ENCODE results near the gene GAL3ST2.
"Not testable (repeated sequence)": the region's sequence is repeated elsewhere in the genome, so short reads cannot be mapped to it uniquely, and the experiment has no call there.

Gene GAL3ST2

DNA sequence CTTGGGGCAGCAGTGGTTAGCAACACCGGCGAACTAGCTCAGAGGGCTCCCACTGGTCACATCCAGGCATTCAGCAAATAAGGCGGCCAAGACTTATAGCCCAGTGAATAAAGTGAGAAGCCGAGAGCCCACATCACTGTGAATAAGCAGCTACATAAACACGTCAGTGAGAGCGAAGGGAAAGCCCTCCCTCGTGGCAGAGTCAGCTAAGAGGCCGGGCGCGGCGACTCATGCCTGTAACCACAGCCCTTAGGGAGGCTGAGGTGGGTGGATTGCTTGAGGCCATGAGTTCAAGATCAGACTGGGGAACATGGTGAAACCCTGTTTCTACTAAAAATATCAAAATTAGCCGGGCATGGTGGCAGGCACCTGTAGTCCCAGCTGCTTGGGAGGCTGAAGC is 37.0 kb upstream of the GAL3ST2 start:
- no peak for TF ChIP-seq CTCF (IDR thresholded peaks at IDR 0.05; ENCODE audit: extremely low read depth, insufficient read depth, missing control alignments)
- in situ Hi-C loops (cut with MboI; ENCODE audit: low pct_unique_long_range_greater_than_20kb, low sequenced_read_pairs, unreplicated experiment): no loop called here
- no peak for DNase-seq (ENCODE audit: low spot score)

DNA sequence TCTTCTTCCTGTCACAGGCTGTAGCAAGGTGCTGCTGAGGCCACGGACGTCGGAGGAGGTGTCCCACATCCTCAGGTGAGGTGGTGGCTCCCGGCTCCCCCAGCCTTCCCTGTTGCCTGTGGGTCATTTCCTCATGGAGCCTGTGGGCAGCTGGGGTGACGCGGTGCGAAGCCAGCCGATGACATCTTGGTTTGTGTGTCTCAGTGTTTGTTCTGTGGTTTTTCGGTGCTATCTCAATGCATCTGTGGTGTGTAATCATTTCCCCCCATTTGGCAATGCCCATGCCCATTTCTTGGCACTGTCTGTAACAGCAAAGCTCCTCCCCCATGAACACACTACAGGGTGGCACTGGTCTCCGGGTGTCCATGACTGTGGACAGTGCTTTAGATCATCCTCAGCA is 35.6 kb upstream of the GAL3ST2 start:
- TF ChIP-seq CTCF (IDR thresholded peaks at IDR 0.05; ENCODE audit: extremely low read depth, insufficient read depth, missing control alignments): no peak
- no peak for DNase-seq (ENCODE audit: low spot score)
- in situ Hi-C loops (cut with MboI; ENCODE audit: low pct_unique_long_range_greater_than_20kb, low sequenced_read_pairs, unreplicated experiment): no loop called here

GRCh38 chr2:241742320-241742939 is 34.2 kb upstream of the GAL3ST2 start:
- in situ Hi-C loops (cut with MboI; ENCODE audit: low pct_unique_long_range_greater_than_20kb, low sequenced_read_pairs, unreplicated experiment): no loop called here
- TF ChIP-seq CTCF (IDR thresholded peaks at IDR 0.05; ENCODE audit: extremely low read depth, insufficient read depth, missing control alignments): no peak
- DNase-seq (ENCODE audit: low spot score): no peak

DNA sequence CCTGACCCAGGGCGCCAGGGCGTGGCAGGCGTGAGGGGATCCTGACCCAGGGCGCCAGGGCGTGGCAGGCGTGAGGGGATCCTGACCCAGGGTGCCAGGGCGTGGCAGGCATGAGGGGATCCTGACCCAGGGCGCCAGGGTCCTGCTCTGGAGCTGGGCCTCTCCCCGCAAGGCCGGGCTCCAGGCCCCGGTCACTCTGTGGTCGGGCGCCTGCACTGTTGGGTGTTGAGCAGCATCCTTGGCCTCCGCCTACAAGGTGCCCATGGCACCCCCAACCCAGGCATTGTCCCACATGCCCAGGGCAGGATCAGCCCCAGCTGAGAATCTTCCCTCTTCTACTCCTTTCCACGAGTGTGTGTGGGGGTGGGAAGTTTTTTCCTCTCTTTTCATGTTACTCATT is 33.6 kb upstream of the GAL3ST2 start:
- in situ Hi-C loops (cut with MboI; ENCODE audit: low pct_unique_long_range_greater_than_20kb, low sequenced_read_pairs, unreplicated experiment); DNase-seq (ENCODE audit: low spot score): not testable (repeated sequence)

GRCh38 chr2:241743620-241744019 is 33.0 kb upstream of the GAL3ST2 start:
- TF ChIP-seq CTCF (IDR thresholded peaks at IDR 0.05; ENCODE audit: extremely low read depth, insufficient read depth, missing control alignments): no peak
- in situ Hi-C loops (cut with MboI; ENCODE audit: low pct_unique_long_range_greater_than_20kb, low sequenced_read_pairs, unreplicated experiment): no loop called here
- no peak for DNase-seq (ENCODE audit: low spot score)

- in situ Hi-C loops (cut with MboI; ENCODE audit: low pct_unique_long_range_greater_than_20kb, low sequenced_read_pairs, unreplicated experiment): no loop called here
- no peak for DNase-seq (ENCODE audit: low spot score)
- TF ChIP-seq CTCF (IDR thresholded peaks at IDR 0.05; ENCODE audit: extremely low read depth, insufficient read depth, missing control alignments): no peak
These were observed 32.4 kb upstream of the GAL3ST2 start for GRCh38 chr2:241744028-241744754.

DNA sequence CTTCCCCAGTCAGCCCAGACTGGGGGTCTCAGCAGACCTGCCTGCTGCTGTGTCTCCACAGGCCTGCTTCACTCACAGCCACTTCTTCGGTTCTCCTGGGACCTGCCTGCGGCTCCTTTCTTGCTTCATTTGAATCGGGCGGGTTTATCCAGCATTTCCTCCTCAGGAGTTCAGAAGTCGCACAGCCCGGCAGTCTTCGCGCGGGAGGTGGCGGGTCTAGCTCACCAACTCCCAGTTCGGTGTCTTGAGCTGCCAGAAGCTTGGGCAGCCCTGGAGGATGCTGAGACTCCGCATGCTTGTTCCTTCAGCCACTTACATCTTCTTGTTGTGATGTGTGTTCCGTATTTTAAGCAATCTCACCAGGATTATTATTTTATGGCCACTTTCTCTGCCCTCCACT is 31.3 kb upstream of the GAL3ST2 start:
- in situ Hi-C loops (cut with MboI; ENCODE audit: low pct_unique_long_range_greater_than_20kb, low sequenced_read_pairs, unreplicated experiment): no loop called here
- no peak for TF ChIP-seq CTCF (IDR thresholded peaks at IDR 0.05; ENCODE audit: extremely low read depth, insufficient read depth, missing control alignments)
- DNase-seq (ENCODE audit: low spot score): no peak

Measured in GM13977 (cell line).